MCF 10A (cell line): ENCODE measurements around the gene TSPAN3. TPM values are rescaled to one million over a fixed set of nuclear protein-coding genes. Genes with fewer than 3 reads are reported as not detected.

Experiments used
- BruUV-seq: library from RNA; stranded (reverse); fragments of 400-500 nt; replicated peaks from 2 replicates; lab custom pipeline; 2021; lab: Mats Ljungman, UMichigan
- CTCF ChIA-PET: fragments of 300-600 bp; sonication (Branson Sonifier 250); formaldehyde crosslinking; extraction: SDS; loops from one replicate; lab custom pipeline; 2021; ENCODE audit warnings: antibody characterized with exemption, inconsistent platforms; lab: Yijun Ruan, JAX
- POLR2A ChIA-PET: fragments of 300-600, 350-650 bp; sonication (Branson Sonifier 250); formaldehyde crosslinking; extraction: SDS; loops from one replicate; lab custom pipeline; 2020; ENCODE audit warnings: antibody characterized with exemption, inconsistent platforms; lab: Yijun Ruan, JAX
- DNase-seq: peaks from one replicate; pipeline ENCODE4 v3.0.0-alpha.2; 2018; ENCODE audit not compliant: unreplicated experiment
- H3K27ac Mint-ChIP-seq: one replicate; pipeline ENCODE4 v1.8.0; 2022; ENCODE audit warnings: mild to moderate bottlenecking, low read depth, mixed read lengths; ENCODE audit not compliant: unreplicated experiment
- H3K27me3 Mint-ChIP-seq: one replicate; pipeline ENCODE4 v1.8.0; 2022; ENCODE audit warnings: mixed read lengths; ENCODE audit not compliant: insufficient read depth, unreplicated experiment
- H3K36me3 Mint-ChIP-seq: one replicate; pipeline ENCODE4 v1.8.0; 2022; ENCODE audit warnings: mild to moderate bottlenecking, moderate library complexity, mixed read lengths; ENCODE audit not compliant: insufficient read depth, unreplicated experiment
- H3K4me1 Mint-ChIP-seq: one replicate; pipeline ENCODE4 v1.8.0; 2022; ENCODE audit warnings: mixed read lengths; ENCODE audit not compliant: insufficient read depth, unreplicated experiment
- H3K4me3 Mint-ChIP-seq: one replicate; pipeline ENCODE4 v1.8.0; 2022; ENCODE audit warnings: mild to moderate bottlenecking, moderate library complexity, mixed read lengths; ENCODE audit not compliant: unreplicated experiment
- H3K9me3 Mint-ChIP-seq: one replicate; pipeline ENCODE4 v1.8.0; 2022; ENCODE audit warnings: mixed read lengths; ENCODE audit not compliant: unreplicated experiment
- CTCF ChIP-seq: fragments of 200-600 bp; IDR thresholded peaks from one replicate; pipeline ENCODE4 v1.8.0; 2022; ENCODE audit warnings: antibody characterized with exemption, mild to moderate bottlenecking; ENCODE audit not compliant: unreplicated experiment
- intact Hi-C: fragments of 100-400 bp; cut with micrococcal nuclease; formaldehyde crosslinking; loops from 2 replicates; pipeline ENCODE4 v1.14.1; 2022
- total RNA-seq: library from RNA; stranded (reverse); gene quantifications from 2 replicates; pipeline ENCODE4 v1.2.3, GENCODE V29; 2022

TSPAN3 gene
- total RNA-seq, 1 experiment from 2014 or later, result 96.6 TPM

GRCh38 chr15:77023576-77024272, 47.2 kb downstream of the TSPAN3 start:
- Mint-ChIP-seq H3K27ac (no peak overlapping the region), H3K4me3 (no peak overlapping the region), H3K9me3 (no peaks in the 10 kb centered on the region), H3K4me1 (peaks cover 9% of the 10 kb centered on the region), H3K27me3 (no peaks in the 10 kb centered on the region), H3K36me3 (no peaks in the 10 kb centered on the region)
- BruUV-seq, result no TSS peak
- DNase-seq, result no peak
- CTCF ChIA-PET, result interaction anchor here (0.6 to 3.0 kb wide), 20 partner anchors 8 to 628 kb away, joined by 3 to 18 read pairs (median 4); no protein-coding TSS in a partner anchor
- intact Hi-C loops, result loop anchor here (1.0 to 10.0 kb wide), 4 partner anchors 94 to 520 kb away; partner anchors contain the start of gene SCAPER
- POLR2A ChIA-PET, result interaction anchor here (0.5 to 0.7 kb wide), 2 partner anchors 115 to 615 kb away, joined by 3 read pairs; no protein-coding TSS in a partner anchor
- TF ChIP-seq CTCF, result no peak

- Mint-ChIP-seq H3K27me3 (no peaks in the 10 kb centered on the region), H3K4me1 (peaks cover 9% of the 10 kb centered on the region), H3K4me3 (no peak overlapping the region), H3K27ac (no peak overlapping the region), H3K36me3 (no peaks in the 10 kb centered on the region), H3K9me3 (no peaks in the 10 kb centered on the region)
- ChIA-PET CTCF (interaction anchor here (0.5 to 3.0 kb wide), 26 partner anchors 10 to 876 kb away, joined by 3 to 18 read pairs (median 3); no protein-coding TSS in a partner anchor), POLR2A (interaction anchor here (0.5 to 0.7 kb wide), 2 partner anchors 17 to 616 kb away, joined by 3 read pairs; no protein-coding TSS in a partner anchor)
- intact Hi-C loops, result loop anchor here (5.0 to 10.0 kb wide), 2 partner anchors 94 to 118 kb away; partner anchors contain the start of gene SCAPER
- no peak for TF ChIP-seq CTCF
- no TSS peak for BruUV-seq
- DNase-seq, result no peak
Measured at GRCh38 chr15:77022646-77023575, 48.0 kb downstream of the TSPAN3 start.

GRCh38 chr15:77021803-77022381, 49.0 kb downstream of the TSPAN3 start:
- Mint-ChIP-seq H3K27ac (no peak overlapping the region), H3K27me3 (no peaks in the 10 kb centered on the region), H3K4me1 (peaks cover 9% of the 10 kb centered on the region), H3K36me3 (no peaks in the 10 kb centered on the region), H3K4me3 (no peak overlapping the region), H3K9me3 (no peaks in the 10 kb centered on the region)
- intact Hi-C loops, result loop anchor here (5.0 to 10.0 kb wide), 2 partner anchors 95 to 117 kb away; partner anchors contain the start of gene SCAPER
- no peak for TF ChIP-seq CTCF
- no peak for DNase-seq
- BruUV-seq, result no TSS peak
- POLR2A ChIA-PET, result no interaction called here
- CTCF ChIA-PET, result interaction anchor here (0.6 to 1.4 kb wide), 8 partner anchors 16 to 877 kb away, joined by 3 to 5 read pairs (median 4); no protein-coding TSS in a partner anchor
